Caki2 (cell line): ENCODE results near the gene PADI2. TPM values are rescaled to one million over a fixed set of nuclear protein-coding genes. Genes with fewer than 3 reads are reported as not detected.

Experiments
- DNase-seq: peaks from one replicate; pipeline ENCODE4 v3.0.0-alpha.2; 2015; ENCODE audit warnings: low read depth
- in situ Hi-C: cut with HindIII; loops from 2 replicates; pipeline ENCODE4 v1.10.0; 2016; ENCODE audit warnings: low sequenced_read_pairs, low pct_unique_long_range_greater_than_20kb, mixed read lengths
- total RNA-seq: library from RNA; depleted of rRNA; stranded (reverse); fragments of >200 nt; shearing (Covaris generic); gene quantifications from 2 replicates; pipeline ENCODE4 v1.2.3, GENCODE V29; 2014; ENCODE audit warnings: low replicate concordance

PADI2 gene
- total RNA-seq, 1 experiment from 2014 or later: not detected

- in situ Hi-C loops: no loop called here
- DNase-seq: no peak
These were observed 676 bp upstream of the PADI2 start for GRCh38 chr1:17119773-17120480.

GRCh38 chr1:17118706-17119075 is 560 bp downstream of the PADI2 start:
- in situ Hi-C loops: no loop called here
- DNase-seq: no peak

GRCh38 chr1:17118268-17118667 is 983 bp downstream of the PADI2 start:
- in situ Hi-C loops: no loop called here
- DNase-seq: no peak

GRCh38 chr1:17117451-17118265 is 1.6 kb downstream of the PADI2 start:
- no peak for DNase-seq
- in situ Hi-C loops: no loop called here

GRCh38 chr1:17116643-17117042 is 2.6 kb downstream of the PADI2 start:
- DNase-seq: no peak
- in situ Hi-C loops: no loop called here

- in situ Hi-C loops: no loop called here
- DNase-seq: no peak
These were observed 5.3 kb downstream of the PADI2 start for GRCh38 chr1:17113963-17114362.

GRCh38 chr1:17112496-17113236 is 6.6 kb downstream of the PADI2 start:
- in situ Hi-C loops: no loop called here

GRCh38 chr1:17112076-17112475 is 7.2 kb downstream of the PADI2 start:
- no peak for DNase-seq
- in situ Hi-C loops: no loop called here

More at GRCh38 chr1:17112496-17113236, 6.6 kb downstream of the PADI2 start:
- DNase-seq: no peak

GRCh38 chr1:17110555-17110926 is 8.7 kb downstream of the PADI2 start:
- in situ Hi-C loops: no loop called here
- DNase-seq: no peak

GRCh38 chr1:17109892-17110554 is 9.2 kb downstream of the PADI2 start:
- no peak for DNase-seq
- in situ Hi-C loops: no loop called here

- in situ Hi-C loops: no loop called here
- DNase-seq: no peak
These were observed 10.5 kb downstream of the PADI2 start for GRCh38 chr1:17108786-17109185.

- in situ Hi-C loops: no loop called here
These were observed 10.9 kb downstream of the PADI2 start for GRCh38 chr1:17108360-17108759.

GRCh38 chr1:17104782-17105181 is 14.5 kb downstream of the PADI2 start:
- no peak for DNase-seq
- in situ Hi-C loops: no loop called here

More at GRCh38 chr1:17108360-17108759, 10.9 kb downstream of the PADI2 start:
- DNase-seq: no peak

- in situ Hi-C loops: no loop called here
- DNase-seq: no peak
These were observed 17.0 kb downstream of the PADI2 start for GRCh38 chr1:17102232-17102631.

GRCh38 chr1:17101261-17101660 is 18.0 kb downstream of the PADI2 start:
- in situ Hi-C loops: no loop called here
- DNase-seq: no peak

GRCh38 chr1:17099616-17100340 is 19.5 kb downstream of the PADI2 start:
- in situ Hi-C loops: no loop called here

GRCh38 chr1:17098446-17099317 is 20.6 kb downstream of the PADI2 start:
- DNase-seq: no peak
- in situ Hi-C loops: no loop called here

More at GRCh38 chr1:17099616-17100340, 19.5 kb downstream of the PADI2 start:
- no peak for DNase-seq
